GM12873 (cell line): ENCODE data around the gene CXCL3.

Experiments used
- CTCF ChIP-seq: IDR thresholded peaks from 2 replicates; pipeline ENCODE4 v1.5.1; 2012; ENCODE audit warnings: low read depth, mild to moderate bottlenecking, moderate library complexity, low read length, control low read depth; ENCODE audit not compliant: insufficient read depth; ENCODE audit errors: missing control alignments

Gene CXCL3

GRCh38 chr4:74054483-74055047, 16.1 kb upstream of the CXCL3 start:
- no peak for TF ChIP-seq CTCF

GRCh38 chr4:74047152-74047551, 8.7 kb upstream of the CXCL3 start:
- no peak for TF ChIP-seq CTCF

GRCh38 chr4:74045772-74046171, 7.3 kb upstream of the CXCL3 start:
- no peak for TF ChIP-seq CTCF

- no peak for TF ChIP-seq CTCF
Observed at GRCh38 chr4:74045247-74045646, 6.8 kb upstream of the CXCL3 start.

- TF ChIP-seq CTCF, result no peak
Observed at GRCh38 chr4:74044677-74045076, 6.2 kb upstream of the CXCL3 start.

GRCh38 chr4:74042681-74043080, 4.2 kb upstream of the CXCL3 start:
- no peak for TF ChIP-seq CTCF

GRCh38 chr4:74041418-74041817, 2.9 kb upstream of the CXCL3 start:
- TF ChIP-seq CTCF, result no peak

- no peak for TF ChIP-seq CTCF
Observed at GRCh38 chr4:74039315-74039763, 850 bp upstream of the CXCL3 start.
